ENCODE measurements around the gene PHLDA3. TPM values are rescaled to one million over a fixed set of nuclear protein-coding genes. Genes with fewer than 3 reads are reported as not detected.
"Not testable (repeated sequence)": the region's sequence is repeated elsewhere in the genome, so short reads cannot be mapped to it uniquely, and the experiment has no call there.

Gene PHLDA3
- total and polyA plus RNA-seq, 9 donors, result 4.7 to 38.2 (median 27.3) TPM

- no peak overlapping the region for H3K4me3 ChIP-seq
- TF ChIP-seq EP300 (IDR thresholded peaks at IDR 0.05), result no peak
- TF ChIP-seq POLR2A (IDR thresholded peaks at IDR 0.05), result no peak
- no peak for TF ChIP-seq CTCF (IDR thresholded peaks at IDR 0.05)
- H3K27me3 ChIP-seq, result no peaks in the 10 kb centered on the region
- peaks cover 3% of the 10 kb centered on the region for H3K4me1 ChIP-seq (ENCODE audit: insufficient read depth)
- intact Hi-C loops (cut with DNase I), result no loop called here
- no peak for DNase-seq
- H3K9me3 ChIP-seq, result no peaks in the 10 kb centered on the region
- 90 to 99% (median 93%) methylated on average over 2 of the region's 2 CpGs for WGBS, 3 donors
- no peak overlapping the region for H3K27ac ChIP-seq
- no peaks in the 10 kb centered on the region for H3K36me3 ChIP-seq
These were observed 4.3 kb upstream of the PHLDA3 start for GRCh38 chr1:201473296-201473695.

GRCh38 chr1:201472321-201472720 is 3.3 kb upstream of the PHLDA3 start:
- intact Hi-C loops (cut with DNase I); DNase-seq; H3K27ac ChIP-seq; H3K4me3 ChIP-seq; H3K4me1 ChIP-seq (ENCODE audit: insufficient read depth); H3K9me3 ChIP-seq; H3K27me3 ChIP-seq; H3K36me3 ChIP-seq: not testable (repeated sequence)
- WGBS, 3 donors, result 96 to 97% (median 96%) methylated on average over 8 of the region's 8 CpGs

- 61 to 70% (median 63%) methylated on average over 3 of the region's 3 CpGs for WGBS, 3 donors
- no peak overlapping the region for H3K27ac ChIP-seq
These were observed 2.8 kb upstream of the PHLDA3 start for GRCh38 chr1:201471772-201472171.

GRCh38 chr1:201470581-201470980 is 1.6 kb upstream of the PHLDA3 start:
- 77 to 93% (median 79%) methylated on average over 4 of the region's 4 CpGs for WGBS, 3 donors
- H3K27ac ChIP-seq, result no peak overlapping the region

More at GRCh38 chr1:201471772-201472171, 2.8 kb upstream of the PHLDA3 start:
- H3K4me1 ChIP-seq (ENCODE audit: insufficient read depth), result peaks cover 6% of the 10 kb centered on the region
- no peaks in the 10 kb centered on the region for H3K27me3 ChIP-seq
- no peak overlapping the region for H3K4me3 ChIP-seq
- no peak for TF ChIP-seq POLR2A (IDR thresholded peaks at IDR 0.05)
- TF ChIP-seq CTCF (IDR thresholded peaks at IDR 0.05), result no peak
- no peak for TF ChIP-seq EP300 (IDR thresholded peaks at IDR 0.05)
- intact Hi-C loops (cut with DNase I), result no loop called here
- H3K36me3 ChIP-seq, result no peaks in the 10 kb centered on the region
- no peaks in the 10 kb centered on the region for H3K9me3 ChIP-seq
- DNase-seq, result no peak

More at GRCh38 chr1:201470581-201470980, 1.6 kb upstream of the PHLDA3 start:
- Histone ChIP-seq H3K36me3 (no peaks in the 10 kb centered on the region), H3K4me3 (no peak overlapping the region), H3K27me3 (no peaks in the 10 kb centered on the region), H3K9me3 (no peaks in the 10 kb centered on the region), H3K4me1 (ENCODE audit: insufficient read depth) (peaks cover 8% of the 10 kb centered on the region)
- no peak for DNase-seq
- TF ChIP-seq EP300 (IDR thresholded peaks at IDR 0.05), result no peak
- no peak for TF ChIP-seq POLR2A (IDR thresholded peaks at IDR 0.05)
- TF ChIP-seq CTCF (IDR thresholded peaks at IDR 0.05), result no peak
- intact Hi-C loops (cut with DNase I), result no loop called here

All from ovary (tissue), 9 donors.